H9 (cell line): Measurements from ENCODE around the gene TRPV6. TPM values are rescaled to one million over a fixed set of nuclear protein-coding genes. Genes with fewer than 3 reads are reported as not detected.

Experiments used
- DNase-seq: peaks from one replicate; pipeline ENCODE4 v3.0.0-alpha.2; 2017
- H2AFZ ChIP-seq: one replicate; pipeline ENCODE4 v1.6.1; 2013; ENCODE audit warnings: mild to moderate bottlenecking, low read length, control low read depth, moderate library complexity
- H2AK5ac ChIP-seq: 2 replicates; pipeline ENCODE4 v1.6.1; 2013; ENCODE audit warnings: low read length, control low read depth, mixed read lengths; ENCODE audit not compliant: insufficient read length
- H2BK120ac ChIP-seq: one replicate; pipeline ENCODE4 v1.6.1; 2013; ENCODE audit warnings: low read depth, mild to moderate bottlenecking, low read length, control low read depth, inconsistent platforms; ENCODE audit not compliant: poor library complexity, severe bottlenecking
- H2BK12ac ChIP-seq: 2 replicates; pipeline ENCODE4 v1.6.1; 2013; ENCODE audit warnings: low read length, control low read depth, mixed read lengths, low read depth; ENCODE audit not compliant: insufficient read length
- H2BK15ac ChIP-seq: 2 replicates; pipeline ENCODE4 v1.6.1; 2013; ENCODE audit warnings: low read depth, low read length, control low read depth
- H2BK20ac ChIP-seq: one replicate; pipeline ENCODE4 v1.6.1; 2013; ENCODE audit warnings: low read depth, mild to moderate bottlenecking, low read length, control low read depth, inconsistent platforms; ENCODE audit not compliant: poor library complexity, severe bottlenecking
- H2BK5ac ChIP-seq: 2 replicates; pipeline ENCODE4 v1.6.1; 2013; ENCODE audit warnings: low read length, control low read depth, mixed read lengths; ENCODE audit not compliant: insufficient read length
- H3K14ac ChIP-seq: 2 replicates; pipeline ENCODE4 v1.6.1; 2013; ENCODE audit warnings: low read length, control low read depth; ENCODE audit not compliant: insufficient read depth
- H3K18ac ChIP-seq: 2 replicates; pipeline ENCODE4 v1.6.1; 2013; ENCODE audit warnings: low read depth, mild to moderate bottlenecking, mixed read lengths, low read length, control low read depth; ENCODE audit not compliant: insufficient read length
- H3K23ac ChIP-seq: 2 replicates; pipeline ENCODE4 v1.6.1; 2013; ENCODE audit warnings: low read length, control low read depth, mixed read lengths, low read depth; ENCODE audit not compliant: insufficient read length
- H3K23me2 ChIP-seq: 2 replicates; pipeline ENCODE4 v1.6.1; 2013; ENCODE audit warnings: low read depth, mild to moderate bottlenecking, mixed read lengths, low read length, control low read depth; ENCODE audit not compliant: insufficient read length, poor library complexity, severe bottlenecking
- H3K27ac ChIP-seq: 2 replicates; pipeline ENCODE4 v1.5.1; 2013; ENCODE audit warnings: low read length, control low read depth, mixed read lengths, low read depth; ENCODE audit not compliant: insufficient read length
- H3K27me3 ChIP-seq: 2 replicates; pipeline ENCODE4 v1.6.1; 2013; ENCODE audit warnings: low read length, control low read depth, inconsistent platforms; ENCODE audit not compliant: insufficient read depth
- H3K4ac ChIP-seq: 2 replicates; pipeline ENCODE4 v1.6.1; 2013; ENCODE audit warnings: low read depth, mild to moderate bottlenecking, control low read depth, inconsistent platforms, low read length, moderate library complexity
- H3K4me1 ChIP-seq: 2 replicates; pipeline ENCODE4 v1.6.1; 2013; ENCODE audit warnings: low read length, control low read depth, inconsistent platforms; ENCODE audit not compliant: insufficient read depth
- H3K4me2 ChIP-seq: 2 replicates; pipeline ENCODE4 v1.6.1; 2013; ENCODE audit warnings: low read length, control low read depth, mixed read lengths; ENCODE audit not compliant: insufficient read length, insufficient read depth
- H3K56ac ChIP-seq: 2 replicates; pipeline ENCODE4 v1.6.1; 2013; ENCODE audit warnings: low read depth, mild to moderate bottlenecking, mixed read lengths, low read length, control low read depth; ENCODE audit not compliant: insufficient read length
- H3K79me1 ChIP-seq: 2 replicates; pipeline ENCODE4 v1.6.1; 2013; ENCODE audit warnings: low read depth, mild to moderate bottlenecking, moderate library complexity, low read length, control low read depth, inconsistent platforms; ENCODE audit not compliant: insufficient read depth, poor library complexity, severe bottlenecking
- H3K79me2 ChIP-seq: 2 replicates; pipeline ENCODE4 v1.6.1; 2013; ENCODE audit warnings: low read length, control low read depth, inconsistent platforms; ENCODE audit not compliant: insufficient read depth
- H3K9ac ChIP-seq: 2 replicates; pipeline ENCODE4 v1.6.1; 2013; ENCODE audit warnings: low read length, control low read depth, mixed read lengths; ENCODE audit not compliant: insufficient read length; ENCODE audit errors: extremely low read depth
- H3K9me3 ChIP-seq: one replicate; pipeline ENCODE4 v1.6.1; 2013; ENCODE audit warnings: low read depth, low read length, inconsistent platforms; ENCODE audit not compliant: control insufficient read depth
- H3T11ph ChIP-seq: one replicate; pipeline ENCODE4 v1.6.1; 2013; ENCODE audit warnings: mild to moderate bottlenecking, low read length, control low read depth, inconsistent platforms
- H4K20me1 ChIP-seq: one replicate; pipeline ENCODE4 v1.6.1; 2013; ENCODE audit not compliant: control insufficient read depth, insufficient read length, insufficient read depth
- H4K5ac ChIP-seq: 2 replicates; pipeline ENCODE4 v1.6.1; 2013; ENCODE audit warnings: low read depth, mild to moderate bottlenecking, mixed read lengths, low read length, control low read depth; ENCODE audit not compliant: insufficient read length
- H4K8ac ChIP-seq: replicated peaks from 2 replicates; pipeline ENCODE4 v1.6.1; 2013; ENCODE audit warnings: low read length, control low read depth, mixed read lengths, low read depth; ENCODE audit not compliant: insufficient read length
- H4K91ac ChIP-seq: 2 replicates; pipeline ENCODE4 v1.6.1; 2013; ENCODE audit warnings: low read depth, mild to moderate bottlenecking, moderate library complexity, mixed read lengths, low read length, control low read depth; ENCODE audit not compliant: insufficient read length
- H3K27ac Mint-ChIP-seq, 3 experiments: 2 replicates in 2 of 3; 3 replicates in 1 of 3; pipeline ENCODE4 v1.8.0; 2020 to 2021; ENCODE audit warnings: mixed read lengths in 3 of 3, mild to moderate bottlenecking in 1 of 3, moderate library complexity in 1 of 3
- H3K27me3 Mint-ChIP-seq: 2 replicates; pipeline ENCODE4 v1.8.0; 2021; ENCODE audit warnings: low read depth, mild to moderate bottlenecking, moderate library complexity, mixed read lengths
- H3K36me3 Mint-ChIP-seq, 3 experiments: 2 replicates in 2 of 3; 3 replicates in 1 of 3; pipeline ENCODE4 v1.8.0; 2020 to 2021; ENCODE audit warnings: low read depth in 3 of 3, mixed read lengths in 3 of 3; ENCODE audit not compliant: insufficient read depth in 1 of 3
- H3K4me1 Mint-ChIP-seq, 2 experiments: 2 replicates each; pipeline ENCODE4 v1.8.0; 2020; ENCODE audit warnings: mixed read lengths in 2 of 2
- H3K4me3 Mint-ChIP-seq, 2 experiments: 2 replicates in 1 of 2; 3 replicates in 1 of 2; pipeline ENCODE4 v1.8.0; 2020 to 2021; ENCODE audit warnings: mild to moderate bottlenecking in 2 of 2, mixed read lengths in 2 of 2, moderate library complexity in 1 of 2
- H3K9me3 Mint-ChIP-seq, 2 experiments: 2 replicates in 1 of 2; 3 replicates in 1 of 2; pipeline ENCODE4 v1.8.0; 2020; ENCODE audit warnings: mild to moderate bottlenecking in 2 of 2, mixed read lengths in 2 of 2, moderate library complexity in 1 of 2
- WGBS: extraction: QIAGEN DNeasy Blood & Tissue Kit; methylation state at CpG from one replicate; pipeline ENCODE4 v1.1.7; 2013; ENCODE audit warnings: missing lambda C conversion rate, low lambda C conversion rate, mixed read lengths; ENCODE audit not compliant: insufficient read length; ENCODE audit errors: extremely low coverage; 5-methylcytosine and 5-hydroxymethylcytosine counted together
- total RNA-seq: library from RNA; stranded (reverse); gene quantifications from 2 replicates; pipeline ENCODE4 v1.2.1, GENCODE V29; 2021
- TF ChIP-seq, protein P1 (sequence below): fragments of 200-600 bp; sonication (generic); conservative IDR thresholded peaks from 3 replicates; pipeline ENCODE4 v1.8.0; 2021; ENCODE audit warnings: antibody characterized with exemption, mild to moderate bottlenecking

TRPV6 gene
- total RNA-seq, 1 experiment from 2014 or later = 0.61 TPM

DNA sequence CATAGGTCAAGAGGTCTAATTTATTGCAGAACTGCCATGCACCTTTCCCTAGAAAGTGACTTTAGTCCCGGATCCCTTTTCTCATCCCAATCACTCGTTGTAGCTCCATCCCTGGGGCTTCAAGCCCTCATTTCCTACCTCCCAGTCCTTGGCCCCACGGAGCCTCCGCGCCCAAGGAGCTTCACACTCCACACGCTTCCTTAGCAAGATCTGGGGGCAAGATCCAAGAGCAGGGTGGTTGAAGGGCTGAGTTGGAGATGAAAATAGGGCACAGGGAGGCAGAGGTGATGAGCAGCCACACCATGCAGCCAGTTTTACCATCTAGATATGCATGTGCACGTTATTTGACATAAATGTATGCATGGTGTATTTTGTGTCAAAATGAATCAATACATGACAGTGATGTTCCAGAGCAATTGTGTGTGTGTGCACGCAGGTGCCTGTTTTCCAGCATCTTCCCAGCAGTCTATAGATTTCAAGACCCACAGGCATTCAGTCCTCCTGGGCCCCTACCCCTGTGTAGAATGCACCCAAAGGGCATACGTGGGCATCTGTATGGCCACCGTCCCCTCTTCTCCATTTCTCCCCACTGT lies 6.0 kb upstream of the TRPV6 start:
- no peak overlapping the region for H3K56ac ChIP-seq

More for the DNA sequence above, 6.0 kb upstream of the TRPV6 start:
- Histone ChIP-seq H3K4ac (no peak overlapping the region), H4K20me1 (peaks cover 2% of the 10 kb centered on the region), H3K23me2 (peaks cover 3% of the 10 kb centered on the region), H3K9me3 (no peaks in the 10 kb centered on the region), H3T11ph (no peak overlapping the region), H3K14ac (no peak overlapping the region), H3K27ac (no peak overlapping the region), H3K4me2 (no peak overlapping the region), H3K27me3 (no peaks in the 10 kb centered on the region), H4K91ac (no peak overlapping the region), H4K5ac (no peak overlapping the region), H3K23ac (no peak overlapping the region), H2BK12ac (no peak overlapping the region), H2BK120ac (no peak overlapping the region), H3K18ac (no peak overlapping the region), H3K4me1 (no peaks in the 10 kb centered on the region), H2BK5ac (no peak overlapping the region), H2AK5ac (no peak overlapping the region), H2BK20ac (no peak overlapping the region), H2BK15ac (no peak overlapping the region), H3K79me1 (no peaks in the 10 kb centered on the region), H2AFZ (no peak overlapping the region), H4K8ac (no peak overlapping the region), H3K79me2 (no peaks in the 10 kb centered on the region; the same call in 1 of the 2 replicates), H3K9ac (no peak overlapping the region)
- H3K27me3 Mint-ChIP-seq = peaks cover 6% of the 10 kb centered on the region
- H3K4me3 Mint-ChIP-seq = no peak overlapping the region
- peaks cover 0 to 2% (median 0%) of the 10 kb centered on the region in 3 experiments; a peak in 2 of 7 replicates for H3K36me3 Mint-ChIP-seq
- peaks cover 0 to 4% of the 10 kb centered on the region in 2 experiments; a peak in 2 of 4 replicates for H3K4me1 Mint-ChIP-seq
- peaks cover 3 to 8% of the 10 kb centered on the region in 2 experiments; a peak in 3 of 5 replicates for H3K9me3 Mint-ChIP-seq
- TF ChIP-seq, protein P1, sequence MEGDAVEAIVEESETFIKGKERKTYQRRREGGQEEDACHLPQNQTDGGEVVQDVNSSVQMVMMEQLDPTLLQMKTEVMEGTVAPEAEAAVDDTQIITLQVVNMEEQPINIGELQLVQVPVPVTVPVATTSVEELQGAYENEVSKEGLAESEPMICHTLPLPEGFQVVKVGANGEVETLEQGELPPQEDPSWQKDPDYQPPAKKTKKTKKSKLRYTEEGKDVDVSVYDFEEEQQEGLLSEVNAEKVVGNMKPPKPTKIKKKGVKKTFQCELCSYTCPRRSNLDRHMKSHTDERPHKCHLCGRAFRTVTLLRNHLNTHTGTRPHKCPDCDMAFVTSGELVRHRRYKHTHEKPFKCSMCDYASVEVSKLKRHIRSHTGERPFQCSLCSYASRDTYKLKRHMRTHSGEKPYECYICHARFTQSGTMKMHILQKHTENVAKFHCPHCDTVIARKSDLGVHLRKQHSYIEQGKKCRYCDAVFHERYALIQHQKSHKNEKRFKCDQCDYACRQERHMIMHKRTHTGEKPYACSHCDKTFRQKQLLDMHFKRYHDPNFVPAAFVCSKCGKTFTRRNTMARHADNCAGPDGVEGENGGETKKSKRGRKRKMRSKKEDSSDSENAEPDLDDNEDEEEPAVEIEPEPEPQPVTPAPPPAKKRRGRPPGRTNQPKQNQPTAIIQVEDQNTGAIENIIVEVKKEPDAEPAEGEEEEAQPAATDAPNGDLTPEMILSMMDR = no peak
- WGBS = no CpG with 5 or more reads among the region's 10 CpGs
- DNase-seq = peak; percentile 12
- no peak overlapping the region for H3K27ac Mint-ChIP-seq
